Smooth muscle cell (in vitro differentiated cells): ENCODE results near the gene PSPH. TPM values are rescaled to one million over a fixed set of nuclear protein-coding genes. Genes with fewer than 3 reads are reported as not detected.
"Not testable (repeated sequence)": the region's sequence is repeated elsewhere in the genome, so short reads cannot be mapped to it uniquely, and the experiment has no call there.

ENCODE experiments used
- DNase-seq: peaks from one replicate; lab custom pipeline; 2025; ENCODE audit not compliant: unreplicated experiment; lab: John Stamatoyannopoulos, UW
- H2AFZ ChIP-seq: fragments of 200-600 bp; sonication (generic); 2 replicates; pipeline ENCODE4 v1.6.0; 2016; ENCODE audit warnings: antibody characterized with exemption, low read depth, mild to moderate bottlenecking
- H3F3A ChIP-seq: fragments of 200-600 bp; sonication (generic); 2 replicates; pipeline ENCODE4 v1.6.0; 2017; ENCODE audit warnings: antibody characterized with exemption, low read depth
- H3K27ac ChIP-seq: fragments of 200-600 bp; sonication (generic); 2 replicates; pipeline ENCODE4 v1.5.1; 2016; ENCODE audit warnings: low read depth, mild to moderate bottlenecking
- H3K27me3 ChIP-seq: fragments of 200-600 bp; sonication (generic); 2 replicates; pipeline ENCODE4 v1.6.1; 2016; ENCODE audit warnings: low read depth, mild to moderate bottlenecking
- H3K36me3 ChIP-seq: fragments of 200-600 bp; sonication (generic); 2 replicates; pipeline ENCODE4 v1.5.1; 2016; ENCODE audit warnings: low read depth
- H3K4me1 ChIP-seq: fragments of 200-600 bp; sonication (generic); 2 replicates; pipeline ENCODE4 v1.5.1; 2016; ENCODE audit warnings: low read depth
- H3K4me2 ChIP-seq: fragments of 200-600 bp; sonication (generic); 2 replicates; pipeline ENCODE4 v1.6.0; 2016; ENCODE audit warnings: mild to moderate bottlenecking
- H3K4me3 ChIP-seq: fragments of 200-600 bp; sonication (generic); 2 replicates; pipeline ENCODE4 v1.5.1; 2016; ENCODE audit warnings: mild to moderate bottlenecking
- H3K79me2 ChIP-seq: fragments of 200-600 bp; sonication (generic); 2 replicates; pipeline ENCODE4 v1.6.0; 2016; ENCODE audit warnings: low read depth, mild to moderate bottlenecking
- H3K9ac ChIP-seq: fragments of 200-600 bp; sonication (generic); 2 replicates; pipeline ENCODE4 v1.6.0; 2016; ENCODE audit warnings: low read depth
- H3K9me3 ChIP-seq: fragments of 200-600 bp; sonication (generic); replicated peaks from 2 replicates; pipeline ENCODE4 v1.5.1; 2016; ENCODE audit warnings: low read depth
- H4K20me1 ChIP-seq: fragments of 200-600 bp; sonication (generic); 2 replicates; pipeline ENCODE4 v1.6.0; 2016; ENCODE audit warnings: low read depth
- CTCF ChIP-seq: fragments of 200-600 bp; sonication (generic); IDR thresholded peaks from 2 replicates; pipeline ENCODE4 v1.5.1; 2017; ENCODE audit warnings: borderline replicate concordance, mild to moderate bottlenecking, antibody characterized with exemption; ENCODE audit not compliant: insufficient read depth, poor library complexity, severe bottlenecking
- WGBS: methylation state at CpG from one replicate; pipeline ENCODE4 v1.1.7; 2016; ENCODE audit warnings: low lambda C conversion rate; 5-methylcytosine and 5-hydroxymethylcytosine counted together
- polyA plus RNA-seq: library from polyadenylated mRNA; unstranded; fragments of >200 nt; fragmentation: Nextera tagmentation; extraction: Ambion mirVana; gene quantifications from 2 replicates; pipeline ENCODE4 v1.2.1, GENCODE V29; 2016
- total RNA-seq: library from RNA; depleted of rRNA; stranded (reverse); fragments of >200 nt; gene quantifications from 2 replicates; pipeline ENCODE4 v1.2.3, GENCODE V29; 2014

PSPH gene
- total RNA-seq: 31.2 and 41.5 TPM in 2 replicates
- 14.8 and 17.2 TPM in 2 replicates for polyA plus RNA-seq

GRCh38 chr7:56051339-56052191 is at the start of gene PSPH, which contains the start of gene CCT6A:
Gene PSPH (minus strand): TSS chr7:56051444. CDS start chr7:56021212, 30,232 bp downstream.
Gene CCT6A (plus strand): TSS chr7:56051765. CDS start chr7:56051849, 84 bp downstream.
- TF ChIP-seq CTCF: no peak
- peaks cover 14% of the 10 kb centered on the region for H3K4me1 ChIP-seq
- peak within 1 kb of the TSS; percentile 83 for H3K27ac ChIP-seq
- H3K4me2 ChIP-seq: peak within 1 kb of the TSS; percentile 99
- no peaks in the 10 kb centered on the region for H4K20me1 ChIP-seq
- peaks cover 6% of the 10 kb centered on the region for H3K36me3 ChIP-seq
- WGBS: under 1% methylated on average over 74 of the region's 97 CpGs
- H3K79me2 ChIP-seq: peaks cover 40% of the 10 kb centered on the region
- peak; percentile 86 for DNase-seq
- H3K9me3 ChIP-seq: no peaks in the 10 kb centered on the region
- H2AFZ ChIP-seq: peak within 1 kb of the TSS; percentile 94
- H3F3A ChIP-seq: peaks cover 19% of the 10 kb centered on the region
- peak within 1 kb of the TSS; percentile 95 for H3K4me3 ChIP-seq
- no peaks in the 10 kb centered on the region for H3K27me3 ChIP-seq
- H3K9ac ChIP-seq: peak within 1 kb of the TSS; percentile 89

- Histone ChIP-seq H3K36me3 (no peaks in the 10 kb centered on the region), H3K27me3 (no peaks in the 10 kb centered on the region), H3K4me1 (no peaks in the 10 kb centered on the region), H3K9ac (no peak overlapping the region), H3F3A (no peaks in the 10 kb centered on the region), H2AFZ (no peak overlapping the region), H3K4me3 (no peak overlapping the region), H4K20me1 (no peaks in the 10 kb centered on the region), H3K27ac (no peak overlapping the region), H3K4me2 (no peak overlapping the region), H3K79me2 (no peaks in the 10 kb centered on the region), H3K9me3 (no peaks in the 10 kb centered on the region)
- DNase-seq: no peak
- TF ChIP-seq CTCF: no peak
- 80% methylated on average over 3 of the region's 3 CpGs for WGBS
These were observed 48.4 kb upstream of the PSPH start for GRCh38 chr7:56099653-56100052.

GRCh38 chr7:56098187-56099008 is 47.2 kb upstream of the PSPH start:
- not testable (repeated sequence) for DNase-seq, H2AFZ ChIP-seq, H3K27me3 ChIP-seq, H3F3A ChIP-seq, H4K20me1 ChIP-seq, H3K4me2 ChIP-seq, H3K9me3 ChIP-seq, H3K27ac ChIP-seq, H3K4me3 ChIP-seq, H3K79me2 ChIP-seq, H3K9ac ChIP-seq, H3K36me3 ChIP-seq, H3K4me1 ChIP-seq
- WGBS: 94% methylated on average over 8 of the region's 8 CpGs

GRCh38 chr7:56097700-56098099 is 46.5 kb upstream of the PSPH start:
- H3K4me1 ChIP-seq: no peaks in the 10 kb centered on the region
- no peaks in the 10 kb centered on the region for H4K20me1 ChIP-seq
- no peak overlapping the region for H3K4me2 ChIP-seq
- DNase-seq: no peak
- WGBS: 91% methylated on average over 5 of the region's 5 CpGs
- H3K79me2 ChIP-seq: no peaks in the 10 kb centered on the region
- no peak overlapping the region for H2AFZ ChIP-seq
- no peaks in the 10 kb centered on the region for H3K27me3 ChIP-seq
- no peak overlapping the region for H3K4me3 ChIP-seq
- no peaks in the 10 kb centered on the region for H3K9me3 ChIP-seq
- no peak overlapping the region for H3K9ac ChIP-seq
- H3K27ac ChIP-seq: no peak overlapping the region
- TF ChIP-seq CTCF: no peak
- no peaks in the 10 kb centered on the region for H3K36me3 ChIP-seq
- no peaks in the 10 kb centered on the region for H3F3A ChIP-seq
